NT2/D1 (cell line): ENCODE data around the gene TMEM231.

ENCODE experiments used
- YY1 ChIP-seq: IDR thresholded peaks from 2 replicates; pipeline ENCODE4 v1.6.1; 2011; ENCODE audit not compliant: insufficient read length, insufficient read depth
- ZNF274 ChIP-seq: IDR thresholded peaks from 2 replicates; pipeline ENCODE4 v1.6.1; 2011; ENCODE audit warnings: mild to moderate bottlenecking, low read depth, low read length

GRCh38 chr16:75593308-75593707, 37.3 kb upstream of the TMEM231 start:
- TF ChIP-seq YY1 = no peak
- no peak for TF ChIP-seq ZNF274
